ENCODE measurements around the gene ITIH4.

The ITIH4 gene

DNA sequence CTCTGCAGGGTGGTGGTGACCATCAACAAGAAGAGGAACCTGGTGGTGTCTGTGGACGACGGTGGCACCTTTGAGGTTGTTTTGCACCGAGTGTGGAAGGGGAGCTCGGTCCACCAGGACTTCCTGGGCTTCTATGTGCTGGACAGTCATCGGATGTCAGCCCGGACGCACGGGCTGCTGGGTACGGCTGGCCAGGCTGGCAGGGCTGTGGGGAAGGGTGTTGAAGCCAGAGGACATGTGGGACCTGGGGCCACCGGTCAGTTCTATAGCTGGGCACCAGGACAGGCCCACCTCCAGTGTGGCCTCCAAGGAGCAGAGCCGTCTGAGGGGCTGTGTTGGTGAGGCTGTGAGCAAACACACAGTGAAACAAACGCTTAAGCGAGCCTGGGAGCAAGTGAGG is 39.7 kb downstream of the ITIH4 start:
- no peak for TF ChIP-seq NFIC (IDR thresholded peaks at IDR 0.05)
- TF ChIP-seq, protein P1, sequence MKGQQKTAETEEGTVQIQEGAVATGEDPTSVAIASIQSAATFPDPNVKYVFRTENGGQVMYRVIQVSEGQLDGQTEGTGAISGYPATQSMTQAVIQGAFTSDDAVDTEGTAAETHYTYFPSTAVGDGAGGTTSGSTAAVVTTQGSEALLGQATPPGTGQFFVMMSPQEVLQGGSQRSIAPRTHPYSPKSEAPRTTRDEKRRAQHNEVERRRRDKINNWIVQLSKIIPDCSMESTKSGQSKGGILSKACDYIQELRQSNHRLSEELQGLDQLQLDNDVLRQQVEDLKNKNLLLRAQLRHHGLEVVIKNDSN (IDR thresholded peaks at IDR 0.05), result no peak
- TF ChIP-seq TCF12 (IDR thresholded peaks at IDR 0.05; ENCODE audit: low read depth), result no peak
- TF ChIP-seq EGR1 (IDR thresholded peaks at IDR 0.05), result no peak
- TF ChIP-seq TAF1 (IDR thresholded peaks at IDR 0.05; ENCODE audit: low read depth), result no peak
- TF ChIP-seq RAD21 (IDR thresholded peaks at IDR 0.05; ENCODE audit: low read depth), result no peak
- TF ChIP-seq REST (IDR thresholded peaks at IDR 0.05; ENCODE audit: low read depth), result no peak
- no peak for TF ChIP-seq CEBPB (IDR thresholded peaks at IDR 0.05)
- no peak for TF ChIP-seq TEAD4 (IDR thresholded peaks at IDR 0.05)
- TF ChIP-seq FOXM1 (IDR thresholded peaks at IDR 0.05; ENCODE audit: borderline replicate concordance, low read depth), result no peak
- TF ChIP-seq EP300 (IDR thresholded peaks at IDR 0.05; ENCODE audit: borderline replicate concordance), result no peak
- TF ChIP-seq MAX (IDR thresholded peaks at IDR 0.05), result no peak
- TF ChIP-seq YY1 (IDR thresholded peaks at IDR 0.05; ENCODE audit: low read depth), result no peak
- no peak for TF ChIP-seq CREB1 (IDR thresholded peaks at IDR 0.05; ENCODE audit: low read depth)

DNA sequence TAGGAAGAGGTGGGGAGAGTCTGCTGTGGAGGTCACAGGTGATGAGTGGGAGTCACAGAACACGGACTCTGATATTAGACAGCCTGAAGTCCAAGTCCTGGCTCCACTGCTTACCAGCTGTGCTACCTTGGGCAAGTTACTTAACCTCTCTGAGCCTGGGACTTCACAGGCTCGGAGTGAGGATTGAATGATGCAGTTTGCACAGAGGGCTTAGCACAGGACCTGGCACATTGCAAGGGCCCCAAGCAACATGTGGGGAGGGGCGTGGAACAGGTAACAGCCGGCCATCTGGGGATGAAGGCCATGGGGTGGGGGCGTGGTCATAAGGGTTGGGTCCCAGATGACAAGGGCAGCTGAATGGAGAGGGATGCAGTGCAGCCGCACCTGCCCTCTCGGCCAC is 40.1 kb downstream of the ITIH4 start:
- TF ChIP-seq ZBTB7A (IDR thresholded peaks at IDR 0.05; ENCODE audit: low read depth), result no peak
- TF ChIP-seq REST (IDR thresholded peaks at IDR 0.05; ENCODE audit: low read depth), result no peak
- TF ChIP-seq TEAD4 (IDR thresholded peaks at IDR 0.05), result no peak
- TF ChIP-seq EGR1 (IDR thresholded peaks at IDR 0.05), result no peak
- no peak for TF ChIP-seq MAX (IDR thresholded peaks at IDR 0.05)
- no peak for TF ChIP-seq YY1 (IDR thresholded peaks at IDR 0.05; ENCODE audit: low read depth)

DNA sequence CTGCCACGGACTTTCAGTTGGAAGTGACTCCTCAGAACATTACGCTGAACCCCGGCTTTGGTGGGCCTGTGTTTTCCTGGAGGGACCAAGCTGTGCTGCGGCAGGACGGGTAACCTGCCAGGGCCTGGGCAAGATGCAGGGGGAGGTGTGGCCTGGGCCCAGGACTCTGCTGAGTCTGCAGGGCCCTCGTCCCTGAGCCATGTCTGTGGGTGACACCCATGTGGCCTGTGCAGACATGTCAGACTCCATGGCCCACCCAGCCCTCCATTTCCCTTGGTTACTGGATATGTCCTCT is 40.8 kb downstream of the ITIH4 start:
- TF ChIP-seq EP300 (IDR thresholded peaks at IDR 0.05; ENCODE audit: borderline replicate concordance) (no peak), CEBPB (IDR thresholded peaks at IDR 0.05) (no peak), EGR1 (IDR thresholded peaks at IDR 0.05) (no peak), CREB1 (IDR thresholded peaks at IDR 0.05; ENCODE audit: low read depth) (no peak), FOXM1 (IDR thresholded peaks at IDR 0.05; ENCODE audit: borderline replicate concordance, low read depth) (no peak), MAX (IDR thresholded peaks at IDR 0.05) (no peak), ZBTB7A (IDR thresholded peaks at IDR 0.05; ENCODE audit: low read depth) (no peak), YY1 (IDR thresholded peaks at IDR 0.05; ENCODE audit: low read depth) (no peak), RAD21 (IDR thresholded peaks at IDR 0.05; ENCODE audit: low read depth) (no peak), REST (IDR thresholded peaks at IDR 0.05; ENCODE audit: low read depth) (no peak), TEAD4 (IDR thresholded peaks at IDR 0.05) (no peak), TAF1 (IDR thresholded peaks at IDR 0.05; ENCODE audit: low read depth) (no peak), TCF12 (IDR thresholded peaks at IDR 0.05; ENCODE audit: low read depth) (no peak), NFIC (IDR thresholded peaks at IDR 0.05) (no peak)
- TF ChIP-seq, protein P1 (IDR thresholded peaks at IDR 0.05), result no peak

DNA sequence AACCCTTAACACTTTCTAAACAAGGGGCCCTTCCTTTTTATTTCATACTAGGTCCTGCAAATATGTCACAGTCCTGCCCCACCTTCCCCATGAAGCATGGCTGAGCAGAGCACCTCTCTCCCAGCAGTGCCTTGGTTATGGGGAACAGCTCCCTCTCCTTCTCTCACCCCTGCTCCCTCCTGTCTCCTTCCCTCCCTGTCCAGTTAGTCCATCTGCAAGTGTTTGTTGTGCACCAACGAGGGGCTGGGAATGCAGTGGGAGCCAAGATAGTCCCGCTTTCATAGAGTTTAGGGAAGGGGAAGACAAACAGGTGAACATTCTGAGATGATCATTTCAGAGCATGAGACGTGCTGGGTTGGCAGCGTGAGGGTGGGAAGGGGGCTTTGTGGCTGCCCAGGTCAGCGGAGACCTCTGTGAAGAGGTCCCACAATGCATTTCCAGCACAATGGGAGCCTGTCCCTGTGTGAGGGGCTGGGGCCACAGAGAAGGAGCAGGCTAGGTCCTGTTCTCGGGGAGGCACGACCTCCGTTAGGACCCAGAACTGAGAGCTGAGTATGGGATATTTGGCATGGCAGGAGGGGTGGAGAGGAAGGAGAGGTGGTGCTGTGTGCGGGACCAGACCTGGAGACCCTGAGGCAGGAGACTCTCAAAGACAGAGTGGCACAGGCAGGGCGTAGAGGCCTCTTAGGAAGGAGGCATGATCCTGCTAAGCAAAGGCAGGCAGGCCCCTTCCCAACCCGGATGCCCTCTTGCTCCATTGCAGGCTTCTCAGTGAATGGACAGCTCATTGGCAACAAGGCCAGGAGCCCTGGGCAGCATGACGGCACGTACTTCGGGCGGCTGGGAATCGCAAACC is 41.4 kb downstream of the ITIH4 start:
- TF ChIP-seq YY1 (IDR thresholded peaks at IDR 0.05; ENCODE audit: low read depth) (no peak), RAD21 (IDR thresholded peaks at IDR 0.05; ENCODE audit: low read depth) (no peak), TEAD4 (IDR thresholded peaks at IDR 0.05) (no peak), ZBTB7A (IDR thresholded peaks at IDR 0.05; ENCODE audit: low read depth) (no peak), EGR1 (IDR thresholded peaks at IDR 0.05) (no peak), FOXM1 (IDR thresholded peaks at IDR 0.05; ENCODE audit: borderline replicate concordance, low read depth) (no peak), CEBPB (IDR thresholded peaks at IDR 0.05) (no peak), CREB1 (IDR thresholded peaks at IDR 0.05; ENCODE audit: low read depth) (no peak), NFIC (IDR thresholded peaks at IDR 0.05) (no peak)
- TF ChIP-seq, protein P1 (IDR thresholded peaks at IDR 0.05), result no peak

All from Ishikawa (cell line).